ENCODE results near the gene C5orf58.
A peak's percentile ranks its signal among the peaks of the same experiment; 100 is the strongest.

Gene C5orf58

GRCh38 chr5:170232786-170233185, at the start of gene C5orf58:
TSS of gene C5orf58 (plus strand) at chr5:170232985. CDS start at chr5:170234977, 1,992 bp downstream.
- no peak for DNase-seq (ENCODE audit: low read depth in 2 of 2)

GRCh38 chr5:170183816-170184687, 48.7 kb upstream of the C5orf58 start:
- DNase-seq (ENCODE audit: low read depth in 2 of 2), result peak; percentile 7 to 15

DNA sequence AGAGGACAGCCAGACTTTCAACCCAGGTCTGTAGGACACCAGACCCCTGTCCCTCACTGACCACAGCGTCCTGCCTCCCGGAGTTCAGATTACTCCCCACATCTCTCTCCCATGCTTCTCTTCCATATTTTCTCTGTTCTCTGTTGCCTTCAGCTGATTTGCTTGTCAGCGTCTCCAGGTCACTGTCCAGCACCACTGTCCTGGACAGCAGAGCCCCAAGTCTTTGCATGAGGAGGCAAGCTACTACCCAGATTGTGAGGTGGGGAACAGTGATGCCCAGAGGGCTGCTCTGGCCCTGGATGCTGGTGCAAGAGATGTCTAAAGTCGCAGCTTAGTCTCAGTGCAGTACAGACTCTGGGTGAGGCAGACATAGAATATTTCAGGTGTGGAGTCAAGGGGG, 48.0 kb upstream of the C5orf58 start:
- no peak for DNase-seq (ENCODE audit: low read depth in 2 of 2)

DNA sequence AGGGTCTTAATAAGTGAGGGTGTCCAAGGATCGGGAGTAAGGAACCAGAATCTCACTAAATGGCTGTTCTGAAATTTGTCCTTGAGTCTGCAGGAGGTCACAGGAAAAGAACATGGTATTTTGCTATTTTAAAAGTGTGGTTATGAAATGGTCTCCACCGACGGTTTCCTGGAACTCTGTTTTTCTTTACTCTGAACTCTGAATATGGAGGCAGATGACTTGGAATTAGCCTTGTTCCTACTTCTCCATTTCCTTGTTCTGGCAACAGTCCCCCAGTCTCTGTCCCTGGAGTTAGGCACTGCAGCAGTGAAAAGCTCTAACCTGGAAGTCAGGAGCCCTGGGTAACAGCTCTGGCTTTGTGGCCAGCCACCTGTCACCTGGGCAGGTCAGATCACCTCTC, 46.6 kb upstream of the C5orf58 start:
- DNase-seq (ENCODE audit: low read depth in 2 of 2), result no peak

GRCh38 chr5:170186856-170187255, 45.9 kb upstream of the C5orf58 start:
- no peak for DNase-seq (ENCODE audit: low read depth in 2 of 2)

GRCh38 chr5:170190436-170191134, 42.2 kb upstream of the C5orf58 start:
- no peak for DNase-seq (ENCODE audit: low read depth in 2 of 2)

GRCh38 chr5:170192829-170193228, 40.0 kb upstream of the C5orf58 start:
- no peak for DNase-seq (ENCODE audit: low read depth in 2 of 2)

DNA sequence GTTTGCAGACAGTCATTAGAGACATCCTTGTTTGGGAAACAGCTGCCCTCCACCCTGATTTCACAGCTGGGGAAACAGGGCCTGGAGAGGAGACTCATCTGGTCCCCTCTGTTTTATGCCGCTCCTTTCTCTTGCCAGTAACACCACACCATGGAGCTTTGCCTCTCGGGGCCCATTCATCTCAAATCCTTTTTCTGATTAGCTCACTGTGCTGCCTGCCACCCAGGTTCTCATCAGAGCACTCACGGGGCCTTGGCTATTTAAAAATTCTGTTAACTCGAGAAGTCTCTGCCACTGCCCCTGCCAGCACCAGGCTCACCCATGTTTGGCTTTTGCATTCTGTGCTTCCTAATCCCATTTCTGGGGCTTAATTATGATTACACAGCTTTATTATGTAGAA, 36.8 kb upstream of the C5orf58 start:
- no peak for DNase-seq (ENCODE audit: low read depth in 2 of 2)

GRCh38 chr5:170200876-170201275, 31.9 kb upstream of the C5orf58 start:
- DNase-seq (ENCODE audit: low read depth in 2 of 2), result no peak

DNA sequence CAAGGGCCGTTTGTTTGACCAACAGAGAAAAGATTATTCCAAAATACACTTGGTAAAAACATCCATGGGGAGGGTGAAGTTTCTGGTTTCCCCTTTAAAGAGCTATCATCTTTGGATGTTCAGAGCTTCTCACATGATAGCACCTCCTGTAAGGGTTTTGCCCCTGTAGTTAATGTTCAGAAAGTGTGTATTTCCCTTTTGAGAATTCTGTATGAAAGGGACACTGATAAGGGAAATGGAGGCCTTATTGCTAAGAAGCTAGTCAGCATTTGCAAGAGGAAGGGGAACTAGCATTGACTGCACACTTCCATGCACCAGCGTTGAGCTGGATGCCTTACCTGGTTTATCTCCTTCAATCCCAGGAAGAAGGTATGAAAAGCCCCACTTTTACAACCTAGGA, 31.5 kb upstream of the C5orf58 start:
- no peak for DNase-seq (ENCODE audit: low read depth in 2 of 2)

GRCh38 chr5:170202117-170202516, 30.7 kb upstream of the C5orf58 start:
- DNase-seq (ENCODE audit: low read depth in 2 of 2), result no peak

DNA sequence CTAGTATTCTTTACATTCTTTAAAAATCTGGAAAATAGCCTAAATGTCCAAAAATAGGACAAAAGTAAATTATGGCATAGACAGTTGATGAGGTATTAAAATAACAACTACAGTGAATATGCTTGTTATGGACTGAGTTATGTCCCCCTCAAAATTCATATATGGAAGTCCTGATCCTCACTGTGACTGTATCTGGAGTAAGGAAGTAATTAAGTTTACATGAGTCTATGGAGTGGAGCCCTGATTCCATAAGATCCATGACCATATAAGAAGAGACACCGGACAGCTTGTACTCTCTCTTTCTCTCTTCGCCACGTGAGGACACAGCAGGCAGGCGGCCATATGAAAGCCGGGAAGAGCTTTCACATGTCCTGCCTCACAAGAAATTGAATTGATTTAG, 28.6 kb upstream of the C5orf58 start:
- no peak for DNase-seq (ENCODE audit: low read depth in 2 of 2)

DNA sequence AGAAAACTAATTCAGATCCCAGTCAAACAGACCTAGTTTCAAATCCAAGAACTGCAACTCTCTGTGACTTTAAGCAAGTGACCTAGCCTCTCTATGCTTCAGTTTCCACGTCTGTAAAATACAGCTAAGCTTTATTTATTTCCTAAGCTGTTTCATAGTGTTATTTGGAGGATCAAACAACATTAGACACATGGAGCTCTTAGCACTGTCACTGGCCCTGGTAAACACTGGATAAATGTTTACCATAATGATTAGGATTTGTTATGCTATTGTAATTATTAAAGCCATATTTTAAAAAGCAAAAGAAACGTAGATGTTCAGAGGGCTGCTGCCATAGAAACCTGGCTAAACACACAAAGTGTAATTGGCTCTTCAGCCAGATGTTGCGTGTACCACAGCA, 26.6 kb upstream of the C5orf58 start:
- no peak for DNase-seq (ENCODE audit: low read depth in 2 of 2)

DNA sequence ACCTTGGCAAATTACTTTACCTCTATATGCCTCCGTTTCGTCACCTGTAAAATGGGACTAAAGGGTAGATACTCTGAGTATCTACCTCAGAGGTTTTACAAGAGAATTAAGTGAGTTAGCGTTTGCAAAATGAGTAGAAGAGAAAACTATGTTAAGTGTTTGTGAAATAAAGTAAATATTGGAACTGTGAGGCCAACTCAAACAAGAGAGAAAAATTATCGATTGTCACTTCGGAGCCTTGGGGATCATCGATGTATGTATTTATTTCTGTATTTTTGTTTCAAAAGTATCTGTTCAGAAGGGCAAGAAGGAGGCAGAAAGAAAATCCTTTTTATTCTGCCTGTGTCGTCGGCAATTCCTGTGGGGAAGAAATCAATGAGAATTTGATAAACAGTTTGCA, 25.8 kb upstream of the C5orf58 start:
- DNase-seq (ENCODE audit: low read depth in 2 of 2), result no peak

DNA sequence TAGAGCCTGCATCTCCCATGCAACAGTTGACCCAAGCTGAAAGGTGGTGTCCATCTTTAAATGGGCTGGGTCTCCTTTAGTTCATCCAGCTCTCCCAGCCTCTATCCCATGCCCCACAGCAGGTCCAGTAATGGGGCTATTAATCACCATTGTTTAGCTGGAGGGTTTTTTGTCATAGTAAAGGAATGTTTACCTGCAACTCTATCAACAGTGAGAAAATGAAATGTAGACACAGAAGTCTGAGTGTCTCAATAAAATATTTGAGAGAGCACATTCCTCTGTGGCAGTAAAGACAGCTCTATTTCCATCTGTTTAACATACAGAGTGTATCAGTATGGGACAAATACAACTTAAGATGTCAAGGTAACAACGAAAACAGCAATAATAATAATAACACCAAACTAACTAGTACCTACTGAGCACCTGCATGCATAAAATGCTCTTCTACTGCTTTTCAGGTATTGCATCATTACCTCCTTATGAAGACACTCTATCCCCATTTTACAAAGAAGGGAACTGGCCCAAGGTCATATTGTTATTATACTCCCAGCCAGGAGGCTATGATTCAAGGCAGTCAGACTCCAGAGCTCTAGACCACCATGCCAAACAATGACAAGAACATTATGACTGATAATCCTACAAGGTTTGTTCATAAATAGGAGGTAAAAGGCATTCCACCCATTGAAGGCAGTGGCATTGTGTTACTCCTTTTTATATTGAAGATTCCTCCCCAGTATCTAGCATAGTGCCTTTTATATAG, 21.0 kb upstream of the C5orf58 start:
- DNase-seq (ENCODE audit: low read depth in 2 of 2), result no peak

DNA sequence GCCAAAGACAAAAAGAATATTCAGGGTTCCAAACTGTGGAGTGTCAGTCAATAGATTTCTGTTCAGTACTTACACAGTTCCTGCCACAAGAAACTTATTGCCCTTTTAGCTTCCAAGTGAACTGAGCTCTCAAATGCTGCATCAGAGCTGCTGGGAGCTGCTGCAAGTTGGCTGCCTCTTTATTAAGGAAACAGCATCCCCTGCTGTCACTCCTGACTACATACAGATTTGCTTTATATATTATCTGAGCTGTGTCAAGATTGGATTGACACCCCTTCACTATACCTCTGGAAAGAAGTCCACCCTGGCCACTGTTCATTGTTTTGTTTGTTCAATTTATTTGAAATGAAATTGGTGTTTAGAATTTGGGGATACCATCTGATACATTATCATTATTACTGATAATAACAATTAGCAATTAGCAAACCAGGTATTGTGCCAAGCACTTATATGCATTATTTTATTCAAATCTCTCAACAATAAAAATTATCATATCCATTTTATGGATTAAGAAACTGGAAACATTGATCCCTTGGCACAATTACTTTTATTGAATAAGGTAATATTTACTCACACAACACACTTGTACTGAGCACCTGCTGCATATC, 16.4 kb upstream of the C5orf58 start:
- DNase-seq (ENCODE audit: low read depth in 2 of 2), result no peak

DNA sequence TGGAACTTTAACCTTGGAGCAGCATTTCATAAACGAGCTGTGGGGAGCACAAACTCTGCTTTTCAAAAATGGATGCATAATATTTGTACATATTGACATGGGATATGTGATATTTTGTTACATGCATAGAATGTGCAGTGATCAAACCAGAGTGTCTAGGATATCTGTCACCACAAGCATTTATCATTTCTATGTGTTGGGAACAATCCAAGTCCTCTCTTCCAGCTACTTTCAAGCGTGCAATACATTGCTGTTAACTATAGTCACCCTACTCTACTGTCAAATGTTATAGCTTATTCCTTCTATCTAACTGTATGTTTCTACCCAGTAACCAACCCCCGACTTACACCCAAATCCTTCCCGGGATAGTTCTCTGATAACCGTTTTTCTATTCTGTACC, 15.0 kb upstream of the C5orf58 start:
- no peak for DNase-seq (ENCODE audit: low read depth in 2 of 2)

DNA sequence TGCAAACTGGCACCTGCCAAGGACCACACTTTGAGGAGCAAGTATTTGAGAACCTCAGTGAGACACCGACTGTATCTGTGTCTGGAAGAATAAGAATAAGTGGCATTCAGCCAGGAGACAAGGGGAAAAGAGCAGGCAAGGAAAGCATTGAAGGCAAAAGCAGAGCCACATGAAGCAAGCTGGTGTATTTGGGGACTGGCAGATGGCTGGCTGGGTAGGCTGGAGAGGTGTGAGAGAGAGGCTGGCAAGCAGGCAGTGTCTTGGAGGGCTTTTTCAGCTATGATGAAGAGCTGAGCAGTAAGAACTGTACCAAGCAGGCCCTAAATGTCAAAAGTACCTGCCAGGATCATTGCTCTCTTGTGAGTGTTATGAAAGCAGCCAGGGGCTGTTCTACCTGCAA, 14.1 kb upstream of the C5orf58 start:
- DNase-seq (ENCODE audit: low read depth in 2 of 2), result no peak

DNA sequence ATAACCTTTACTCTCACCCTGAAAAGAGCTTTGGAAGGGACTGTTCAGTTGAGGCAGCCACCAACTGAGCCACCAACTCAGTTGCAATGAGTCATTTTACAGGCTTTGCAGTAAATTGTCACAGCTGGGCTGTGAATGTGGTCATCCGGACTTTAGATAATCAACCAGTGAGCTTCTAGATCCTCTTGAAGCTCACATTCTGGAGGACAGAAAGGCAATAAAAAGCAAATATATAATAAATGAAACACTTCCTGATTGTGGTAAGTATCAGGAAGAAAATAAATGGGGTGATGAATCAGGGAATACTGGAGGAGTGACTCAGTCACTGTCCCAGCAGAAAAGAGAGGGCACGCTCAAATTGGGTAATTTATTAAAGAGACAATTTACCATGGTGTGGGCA, 13.2 kb upstream of the C5orf58 start:
- DNase-seq (ENCODE audit: low read depth in 2 of 2), result no peak

DNA sequence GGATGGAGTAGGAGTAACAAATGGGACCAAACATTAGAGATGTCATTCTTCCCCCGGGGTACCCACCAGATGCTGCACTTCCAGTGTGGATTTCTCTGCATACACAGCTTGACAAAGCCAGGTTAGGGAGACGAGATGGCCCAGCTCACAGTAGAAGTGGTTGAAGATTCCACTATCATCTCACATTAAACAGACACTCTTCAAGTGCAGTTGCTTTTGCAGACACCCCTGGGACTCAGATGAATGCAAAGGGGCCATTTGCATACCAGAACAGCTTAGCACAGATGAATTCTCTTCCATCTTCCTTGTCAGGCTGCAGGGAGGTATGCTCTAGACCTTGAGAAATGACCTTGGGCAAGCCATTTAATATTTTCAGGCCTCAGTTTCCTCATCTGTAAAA, 12.6 kb upstream of the C5orf58 start:
- DNase-seq (ENCODE audit: low read depth in 2 of 2), result no peak

- DNase-seq (ENCODE audit: low read depth in 2 of 2), result no peak
Measured at GRCh38 chr5:170221327-170221741, 11.5 kb upstream of the C5orf58 start.

- no peak for DNase-seq (ENCODE audit: low read depth in 2 of 2)
Measured at GRCh38 chr5:170223360-170223759, 9.4 kb upstream of the C5orf58 start.
